Left renal pelvis (tissue), 4 donors: ENCODE data around the gene ZNF577. TPM values are rescaled to one million over a fixed set of nuclear protein-coding genes. Genes with fewer than 3 reads are reported as not detected.

Experiments
- DNase-seq, 4 donors: peaks; one replicate each; pipeline ENCODE4 v3.0.0-alpha.2; 2013; ENCODE audit warnings: low read depth in 4 of 4, low spot score in 3 of 4
- polyA plus RNA-seq, 4 donors: library from polyadenylated mRNA; unstranded; fragments of 120-200 nt; gene quantifications; one replicate each; pipeline ENCODE4 v1.2.1, GENCODE V29; 2013; ENCODE audit not compliant: insufficient read length in 4 of 4

ZNF577 gene
- polyA plus RNA-seq, 4 donors, result 31.1 to 48.6 (median 44.1) TPM

DNA sequence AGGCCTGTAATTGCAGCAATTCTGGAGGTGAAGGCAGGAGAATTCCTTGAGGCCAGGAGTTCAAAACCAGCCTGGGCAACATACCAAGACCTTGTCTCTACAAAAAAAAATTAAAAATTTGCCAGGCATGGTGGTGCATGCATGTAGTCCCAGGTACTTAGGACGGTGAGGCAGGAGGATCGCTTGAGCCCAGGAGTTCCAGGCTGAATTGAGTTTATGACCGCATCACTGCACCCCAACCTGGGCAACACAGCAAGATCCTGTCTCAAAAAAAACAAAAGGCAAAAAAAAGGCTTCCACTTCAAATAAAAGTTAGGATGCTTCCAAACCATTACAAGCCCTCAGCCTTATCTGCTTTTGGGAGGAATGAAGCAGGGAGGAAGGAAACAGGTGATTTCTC lies 5.2 kb downstream of the ZNF577 start:
- no peak for DNase-seq

DNA sequence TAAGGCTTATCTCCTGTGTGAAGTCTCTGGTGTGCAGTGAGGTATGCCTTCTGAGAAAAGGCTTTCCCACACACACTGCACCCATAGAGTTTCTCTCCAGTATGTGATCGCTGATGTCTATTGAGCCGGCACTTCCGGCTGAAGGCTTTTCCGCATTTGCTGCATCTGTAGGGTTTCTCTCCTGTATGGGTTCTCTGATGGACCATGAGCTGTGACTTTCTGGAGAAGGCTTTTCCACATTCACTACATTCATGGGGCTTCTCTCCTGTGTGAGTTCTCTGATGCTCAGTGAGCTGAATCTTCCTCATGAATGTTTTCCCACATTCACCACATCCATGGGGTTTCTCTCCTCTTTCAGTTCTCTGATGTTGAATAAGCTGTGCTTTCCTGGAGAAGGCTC lies 14.7 kb downstream of the ZNF577 start:
- no peak for DNase-seq

DNA sequence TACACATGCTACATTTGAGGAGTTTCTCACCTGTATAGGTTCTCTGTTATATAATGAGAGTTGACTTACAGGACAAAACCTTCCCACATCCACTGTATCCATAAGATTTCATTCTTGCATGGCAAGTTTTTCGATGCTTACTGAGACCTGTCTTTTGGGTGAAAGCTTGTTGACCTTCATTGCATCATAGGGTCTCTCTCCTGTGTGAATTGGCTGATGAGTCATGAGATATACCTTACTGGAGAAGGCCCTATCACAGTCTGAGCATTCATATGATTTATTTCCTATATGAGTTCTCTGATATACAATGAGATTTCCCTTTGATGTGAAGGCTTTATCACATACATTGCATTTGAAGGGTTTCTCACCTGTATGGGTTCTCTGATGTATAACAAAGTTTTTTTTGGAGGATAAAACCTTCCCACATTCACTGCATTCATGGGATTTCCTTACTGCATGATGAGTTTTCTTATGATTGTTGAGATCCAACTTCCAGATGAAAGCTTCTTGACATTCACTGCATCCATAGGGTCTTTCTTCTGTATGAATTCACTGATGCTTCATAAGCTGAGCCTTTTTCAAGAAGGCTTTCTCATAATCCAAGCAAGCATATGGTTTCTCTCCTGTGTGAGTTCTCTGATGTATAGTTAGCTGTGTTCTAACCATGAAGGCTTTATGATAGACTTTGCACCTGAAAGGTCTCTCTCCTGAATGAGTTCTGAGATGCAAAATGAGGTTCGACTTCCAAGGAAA lies 25.7 kb downstream of the ZNF577 start:
- DNase-seq, result no peak

- no peak for DNase-seq
Observed at GRCh38 chr19:51837145-51837544, 50.6 kb downstream of the ZNF577 start.

GRCh38 chr19:51830274-51830673 lies 57.5 kb downstream of the ZNF577 start:
- no peak for DNase-seq

DNA sequence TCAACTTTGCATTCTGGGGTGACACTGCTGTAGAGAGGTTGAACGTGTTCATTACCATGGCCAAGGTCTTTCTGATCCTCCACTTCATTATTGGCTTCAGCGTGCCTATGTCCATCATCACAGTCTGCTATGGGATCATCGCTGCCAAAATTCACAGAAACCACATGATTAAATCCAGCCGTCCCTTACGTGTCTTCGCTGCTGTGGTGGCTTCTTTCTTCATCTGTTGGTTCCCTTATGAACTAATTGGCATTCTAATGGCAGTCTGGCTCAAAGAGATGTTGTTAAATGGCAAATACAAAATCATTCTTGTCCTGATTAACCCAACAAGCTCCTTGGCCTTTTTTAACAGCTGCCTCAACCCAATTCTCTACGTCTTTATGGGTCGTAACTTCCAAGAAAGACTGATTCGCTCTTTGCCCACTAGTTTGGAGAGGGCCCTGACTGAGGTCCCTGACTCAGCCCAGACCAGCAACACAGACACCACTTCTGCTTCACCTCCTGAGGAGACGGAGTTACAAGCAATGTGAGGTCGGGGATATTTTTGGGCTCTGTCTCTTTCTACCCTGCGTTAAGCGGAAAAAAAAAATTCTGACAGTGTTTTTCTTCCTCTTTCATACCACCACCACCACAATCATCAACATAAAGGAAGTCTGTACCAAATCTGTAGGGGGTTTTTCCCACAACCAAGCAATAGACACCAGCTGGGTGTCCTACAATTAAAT lies 63.3 kb downstream of the ZNF577 start:
- DNase-seq, result no peak

DNA sequence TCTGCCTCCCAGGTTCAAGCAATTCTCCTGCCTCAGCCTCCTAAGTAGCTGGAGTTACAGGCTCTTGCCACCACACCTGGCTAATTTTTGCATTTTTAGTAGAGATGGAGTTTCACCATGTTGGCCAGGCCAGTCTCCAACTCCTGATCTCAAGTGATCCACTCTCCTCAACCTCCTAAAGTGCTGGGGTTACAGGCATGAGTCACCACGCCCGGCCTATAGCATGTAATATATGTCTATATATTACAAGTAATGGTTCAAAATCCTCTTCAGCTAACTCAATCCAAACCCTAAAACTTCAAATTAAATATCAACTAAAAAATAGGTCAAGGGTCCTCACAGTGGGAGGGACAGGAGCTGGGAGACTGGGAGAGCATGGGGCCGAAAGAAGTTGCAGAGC lies 64.8 kb downstream of the ZNF577 start:
- no peak for DNase-seq

DNA sequence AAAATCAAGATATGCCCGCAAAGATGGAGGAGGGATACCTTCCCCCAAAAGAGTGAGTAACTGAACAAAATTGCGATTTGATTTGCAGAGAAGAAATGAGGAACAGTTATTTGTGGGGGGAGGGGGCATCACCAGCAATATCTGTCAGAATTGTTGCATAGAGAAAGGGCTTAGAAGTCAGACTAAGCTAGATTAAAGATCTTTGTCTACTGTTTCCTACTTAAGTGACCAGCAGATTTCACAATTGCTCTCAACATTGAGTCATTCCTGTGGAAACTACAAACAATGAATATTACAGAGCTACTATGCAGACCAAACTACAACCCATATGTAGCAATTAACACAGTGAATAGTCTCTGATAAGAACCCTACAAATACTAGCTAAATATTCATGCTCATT lies 65.4 kb downstream of the ZNF577 start:
- DNase-seq, result no peak

- no peak for DNase-seq
Observed at GRCh38 chr19:51821921-51822320, 65.8 kb downstream of the ZNF577 start.

- no peak for DNase-seq
Observed at GRCh38 chr19:51821456-51821855, 66.3 kb downstream of the ZNF577 start.

Other genes starting within 250 kb of the ZNF577 start
- 1 to 10 TPM in 2 of 4 donors, under 1 TPM in 2; 0.15 to 1.5 (median 0.91) TPM for gene SIGLEC14, start 241.1 kb downstream of the ZNF577 start, polyA plus RNA-seq
- 10 to 100 TPM; 12.9 to 29.4 (median 16.6) TPM for gene SPACA6, start 194.6 kb downstream of the ZNF577 start, polyA plus RNA-seq
- under 1 TPM in 2 of 4 donors, not detected in 2; 0.09 to 0.37 TPM for gene HAS1, start 164.0 kb downstream of the ZNF577 start, polyA plus RNA-seq
- 1 to 10 TPM in 3 of 4 donors, under 1 TPM in 1; 0.80 to 5.2 (median 2.4) TPM for gene FPR1, start 136.1 kb downstream of the ZNF577 start, polyA plus RNA-seq
- gene FPR2, start 126.8 kb downstream of the ZNF577 start, polyA plus RNA-seq, result under 1 TPM; 0.11 to 0.68 (median 0.34) TPM
- gene FPR3, start 92.8 kb downstream of the ZNF577 start, polyA plus RNA-seq, result 1 to 10 TPM in 1 of 4 donors, under 1 TPM in 3; 0.27 to 1.2 (median 0.51) TPM
- gene ZNF649, start 17.1 kb upstream of the ZNF577 start, polyA plus RNA-seq, result 10 to 100 TPM; 20.0 to 30.6 (median 26.9) TPM
- gene ZNF613, start 39.5 kb upstream of the ZNF577 start, polyA plus RNA-seq, result 10 to 100 TPM; 11.9 to 16.2 (median 12.5) TPM
- 10 to 100 TPM; 15.4 to 21.1 (median 19.8) TPM for gene ZNF350, start 98.9 kb upstream of the ZNF577 start, polyA plus RNA-seq
- 10 to 100 TPM; 18.3 to 19.1 (median 18.8) TPM for gene ZNF615, start 120.3 kb upstream of the ZNF577 start, polyA plus RNA-seq
- gene ZNF614, start 140.4 kb upstream of the ZNF577 start, polyA plus RNA-seq, result 10 to 100 TPM; 15.5 to 19.4 (median 17.5) TPM
- gene ZNF432, start 160.9 kb upstream of the ZNF577 start, polyA plus RNA-seq, result 10 to 100 TPM; 20.4 to 23.9 (median 23.0) TPM
- gene ZNF841, start 207.8 kb upstream of the ZNF577 start, polyA plus RNA-seq, result 10 to 100 TPM; 15.7 to 20.7 (median 17.5) TPM